ENCODE data around the gene ITGB5.

DNA sequence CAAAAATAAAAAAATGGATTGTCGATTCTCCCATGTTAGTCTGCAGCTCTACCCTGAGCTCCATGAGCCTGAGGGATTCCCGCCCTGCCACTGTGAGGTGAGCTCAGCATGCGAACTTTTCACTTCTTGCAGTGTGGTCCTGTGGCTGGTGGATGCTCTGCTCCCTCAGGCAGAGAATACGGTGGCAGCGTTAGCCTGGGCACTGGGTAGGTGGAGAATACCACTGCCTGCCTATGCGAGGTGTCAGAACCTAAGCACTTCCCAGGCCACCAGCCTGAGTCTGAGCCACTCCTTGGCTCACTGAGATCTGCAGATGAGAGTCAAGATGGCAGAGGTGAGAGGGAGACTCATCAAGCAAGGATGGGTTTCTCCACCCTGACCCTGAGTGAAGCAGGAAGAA lies 70.1 kb downstream of the ITGB5 start:
- no peak for TF ChIP-seq POLR2AphosphoS5 (IDR thresholded peaks at IDR 0.05; ENCODE audit: insufficient read depth in 1 of 2, low read depth in 1 of 2)
- TF ChIP-seq, protein P1, sequence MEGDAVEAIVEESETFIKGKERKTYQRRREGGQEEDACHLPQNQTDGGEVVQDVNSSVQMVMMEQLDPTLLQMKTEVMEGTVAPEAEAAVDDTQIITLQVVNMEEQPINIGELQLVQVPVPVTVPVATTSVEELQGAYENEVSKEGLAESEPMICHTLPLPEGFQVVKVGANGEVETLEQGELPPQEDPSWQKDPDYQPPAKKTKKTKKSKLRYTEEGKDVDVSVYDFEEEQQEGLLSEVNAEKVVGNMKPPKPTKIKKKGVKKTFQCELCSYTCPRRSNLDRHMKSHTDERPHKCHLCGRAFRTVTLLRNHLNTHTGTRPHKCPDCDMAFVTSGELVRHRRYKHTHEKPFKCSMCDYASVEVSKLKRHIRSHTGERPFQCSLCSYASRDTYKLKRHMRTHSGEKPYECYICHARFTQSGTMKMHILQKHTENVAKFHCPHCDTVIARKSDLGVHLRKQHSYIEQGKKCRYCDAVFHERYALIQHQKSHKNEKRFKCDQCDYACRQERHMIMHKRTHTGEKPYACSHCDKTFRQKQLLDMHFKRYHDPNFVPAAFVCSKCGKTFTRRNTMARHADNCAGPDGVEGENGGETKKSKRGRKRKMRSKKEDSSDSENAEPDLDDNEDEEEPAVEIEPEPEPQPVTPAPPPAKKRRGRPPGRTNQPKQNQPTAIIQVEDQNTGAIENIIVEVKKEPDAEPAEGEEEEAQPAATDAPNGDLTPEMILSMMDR (IDR thresholded peaks at IDR 0.05): no peak
- TF ChIP-seq POLR2A (IDR thresholded peaks at IDR 0.05): no peak
